Lower leg skin (tissue), 4 donors: ENCODE data around the gene TMEM147. TPM values are rescaled to one million over a fixed set of nuclear protein-coding genes. Genes with fewer than 3 reads are reported as not detected.

Experiments used
- DNase-seq, 2 donors: peaks; one replicate each; pipeline ENCODE4 v3.0.0-alpha.2; 2019; ENCODE audit warnings: low spot score in 2 of 2
- H3K4me3 ChIP-seq: fragments of 200-600 bp; sonication (generic); 2 replicates; pipeline ENCODE4 v1.5.1; 2017; ENCODE audit warnings: mild to moderate bottlenecking, low read depth; ENCODE audit not compliant: poor library complexity, severe bottlenecking
- CTCF ChIP-seq, 3 donors: fragments of 450-650 bp; IDR thresholded peaks; one replicate each; pipeline ENCODE4 v1.5.1; 2016; ENCODE audit warnings: antibody characterized with exemption in 3 of 3, mild to moderate bottlenecking in 3 of 3, moderate library complexity in 2 of 3
- POLR2A ChIP-seq, 2 donors: fragments of 450-650 bp; IDR thresholded peaks; one replicate each; pipeline ENCODE4 v1.6.1; 2016 to 2017; ENCODE audit warnings: antibody characterized with exemption in 2 of 2, mild to moderate bottlenecking in 1 of 2, moderate library complexity in 1 of 2
- WGBS, 2 donors: methylation state at CpG; one replicate each; pipeline ENCODE4 v1.1.5; 2018; 5-methylcytosine and 5-hydroxymethylcytosine counted together
- intact Hi-C: fragments of 100-400 bp; cut with DNase I; formaldehyde crosslinking; loops from one replicate; pipeline ENCODE4 v1.15.0; 2023; ENCODE audit warnings: low total_unique reads
- total RNA-seq, 4 donors: library from RNA; depleted of rRNA; stranded (reverse); fragments of >200 nt; gene quantifications; one replicate each; pipeline ENCODE4 v1.1.0, GENCODE V29; 2016

Gene TMEM147
- total RNA-seq, 4 donors from 2014 or later: 102 to 158 (median 130) TPM

DNA sequence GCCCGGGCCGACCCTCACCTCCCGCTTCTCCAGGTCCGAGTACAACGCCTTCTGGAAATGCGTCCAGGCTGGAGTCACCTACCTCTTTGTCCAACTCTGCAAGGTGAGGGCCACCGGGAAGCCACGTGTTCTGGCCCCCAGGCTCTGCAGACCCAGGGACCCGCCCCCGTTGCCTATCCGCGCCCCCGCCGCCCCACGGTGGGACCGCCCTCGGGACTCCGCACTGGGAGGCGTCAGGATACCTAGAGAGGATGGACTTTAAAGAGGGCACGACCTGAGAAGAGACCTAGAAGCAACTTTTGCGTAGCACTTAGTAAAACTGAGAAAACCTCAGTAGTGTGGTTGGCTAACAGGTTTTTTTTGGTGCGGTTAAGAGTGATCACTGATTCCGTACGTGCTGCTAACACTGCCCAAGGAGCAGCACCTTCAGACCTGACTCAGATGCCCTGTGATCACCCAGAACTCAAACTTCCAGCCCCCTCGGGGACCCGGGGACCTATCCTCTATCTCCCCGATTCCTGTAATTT lies 492 bp downstream of the TMEM147 start:
- no peak for DNase-seq
- 2 to 4% methylated on average over 20 to 24 of the region's 27 CpGs for WGBS, 2 donors
- intact Hi-C loops: no loop called here
- TF ChIP-seq CTCF (IDR thresholded peaks at IDR 0.05): no peak
- H3K4me3 ChIP-seq: peak overlapping the region; percentile 75

GRCh38 chr19:35546532-35546931 lies 1.1 kb downstream of the TMEM147 start:
- DNase-seq: peak in 1 of 2 donors; percentile 72
- intact Hi-C loops: no loop called here
- TF ChIP-seq CTCF (IDR thresholded peaks at IDR 0.05) (no peak), POLR2A (IDR thresholded peaks at IDR 0.05) (no peak)
- no peak overlapping the region for H3K4me3 ChIP-seq
- WGBS, 2 donors: 84% methylated on average over 8 of the region's 8 CpGs

DNA sequence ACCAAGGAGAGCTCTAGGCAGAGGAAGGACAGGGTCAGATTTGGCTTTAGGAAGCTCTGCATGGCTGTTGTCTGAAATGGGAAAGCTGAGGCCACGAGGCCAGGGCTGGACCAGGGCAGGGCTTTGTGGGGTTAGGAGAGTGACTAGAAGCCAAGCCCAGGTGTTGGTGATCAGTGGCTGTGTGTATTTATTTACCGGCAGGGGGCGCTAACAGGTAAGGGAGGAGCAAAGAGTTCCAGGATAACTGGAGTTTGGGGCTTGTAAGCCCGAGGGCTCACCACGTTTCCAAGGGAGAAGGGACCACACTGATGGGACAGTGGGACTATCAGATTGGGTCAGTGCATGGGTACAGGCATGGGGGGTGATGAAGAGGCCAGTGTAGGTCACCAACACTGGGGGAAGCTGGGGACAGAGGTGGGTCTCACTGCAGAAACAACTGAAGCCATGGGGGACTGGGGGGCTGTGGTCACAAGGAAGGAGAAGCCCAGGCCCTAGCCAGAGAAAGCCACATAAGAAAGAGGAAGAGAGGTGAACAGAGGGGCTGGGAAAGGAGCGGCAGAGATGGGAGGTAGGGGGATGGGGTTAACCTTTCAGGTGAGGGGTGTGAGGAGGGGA lies 3.9 kb downstream of the TMEM147 start:
- TF ChIP-seq POLR2A (IDR thresholded peaks at IDR 0.05) (no peak), CTCF (IDR thresholded peaks at IDR 0.05) (peak in 1 of 3 donors; percentile 64)
- 21 to 24% methylated on average over 6 of the region's 6 CpGs for WGBS, 2 donors
- intact Hi-C loops: no loop called here
- H3K4me3 ChIP-seq: no peak overlapping the region
- peak; percentile 46 to 87 for DNase-seq

DNA sequence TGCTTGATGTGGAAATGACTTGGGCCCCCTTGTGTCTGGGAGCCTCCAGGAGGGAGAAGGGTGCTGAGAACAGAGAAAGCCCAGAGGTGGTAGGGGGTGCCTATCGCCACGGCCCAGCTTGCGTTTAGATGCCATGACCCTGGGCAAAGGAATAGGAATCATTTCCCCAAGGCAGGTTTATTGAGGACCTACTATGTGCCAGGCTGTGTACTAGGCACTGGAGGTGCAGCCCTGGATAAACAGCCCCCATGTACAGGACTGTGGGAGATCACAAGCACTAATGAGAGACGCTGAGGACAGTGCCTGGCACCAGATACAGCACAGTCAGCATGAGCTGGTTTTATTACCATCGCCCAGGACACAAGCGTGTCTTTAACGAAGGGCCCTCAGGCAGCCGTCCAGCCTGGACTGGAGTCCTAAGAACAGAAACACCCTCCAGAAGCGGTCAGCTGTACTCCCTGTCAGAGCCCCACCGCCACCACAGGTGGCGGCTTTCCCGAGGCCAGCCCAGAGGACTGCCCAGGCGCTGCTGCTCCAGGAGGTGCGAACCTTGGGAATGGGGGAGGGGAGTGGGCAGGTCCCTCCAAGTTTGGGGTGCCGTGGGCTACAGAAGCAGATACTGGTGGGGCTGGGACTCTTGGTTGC lies 4.6 kb downstream of the TMEM147 start:
- WGBS, 2 donors: 75 to 87% methylated on average over 14 to 15 of the region's 15 CpGs
- TF ChIP-seq CTCF (IDR thresholded peaks at IDR 0.05): no peak
- TF ChIP-seq POLR2A (IDR thresholded peaks at IDR 0.05): no peak
- intact Hi-C loops: no loop called here
- no peak for DNase-seq
- no peak overlapping the region for H3K4me3 ChIP-seq

DNA sequence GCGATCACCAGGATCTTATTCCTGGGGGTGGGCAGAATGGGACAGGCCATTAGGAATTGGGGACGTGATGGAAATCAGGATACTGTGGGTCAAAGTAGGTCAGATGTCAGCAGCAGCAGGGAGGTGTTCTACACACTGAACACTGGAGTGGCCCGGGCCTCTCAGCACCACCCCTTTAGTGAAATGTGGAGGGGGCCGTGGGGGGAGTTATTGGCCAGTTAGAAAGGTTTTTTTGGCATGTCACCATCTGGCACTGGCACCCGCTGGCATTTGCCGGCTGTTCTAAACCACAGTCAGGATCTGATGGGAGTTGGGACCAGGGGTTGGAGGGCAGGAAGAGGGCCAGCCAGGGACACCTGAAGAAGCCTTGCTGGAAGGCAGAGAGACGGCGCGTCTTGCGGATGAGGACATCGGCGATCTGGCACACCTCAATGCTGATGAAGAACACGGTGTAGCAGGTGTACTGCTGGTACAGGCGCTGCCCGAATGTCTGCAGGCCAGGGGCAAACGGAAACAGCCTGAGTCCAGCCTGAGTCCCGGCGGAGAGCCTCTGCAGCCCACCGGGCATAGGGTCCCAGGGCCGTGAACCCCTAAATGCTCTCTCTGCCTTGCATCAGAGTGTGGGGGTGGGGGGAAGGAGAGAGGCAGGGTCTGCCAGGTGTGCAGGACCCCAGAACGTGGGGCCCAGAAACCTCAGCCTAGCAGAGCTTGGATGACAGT lies 5.8 kb downstream of the TMEM147 start:
- no peak for DNase-seq
- intact Hi-C loops: no loop called here
- no peak overlapping the region for H3K4me3 ChIP-seq
- TF ChIP-seq POLR2A (IDR thresholded peaks at IDR 0.05) (no peak), CTCF (IDR thresholded peaks at IDR 0.05) (no peak)
- WGBS, 2 donors: 76 to 83% methylated on average over 21 of the region's 21 CpGs
